Measurements from ENCODE around the gene ITGB5.

ITGB5 gene

GRCh38 chr3:124802702-124803101 lies 84.5 kb downstream of the ITGB5 start:
- DNase-seq (ENCODE audit: low read depth in 2 of 2): no peak
- no peak overlapping the region for H3K4me3 ChIP-seq (replicated peaks in 1 of 2; ENCODE audit: low read depth in 2 of 2, low read length in 2 of 2)
- TF ChIP-seq CTCF (IDR thresholded peaks at IDR 0.05; ENCODE audit: low read depth, low read length): no peak

- H3K4me3 ChIP-seq (replicated peaks in 1 of 2; ENCODE audit: low read depth in 2 of 2, low read length in 2 of 2): no peak overlapping the region
- no peak for DNase-seq (ENCODE audit: low read depth in 2 of 2)
- TF ChIP-seq CTCF (IDR thresholded peaks at IDR 0.05; ENCODE audit: low read depth, low read length): no peak
Observed at GRCh38 chr3:124802061-124802698, 85.0 kb downstream of the ITGB5 start.

- DNase-seq (ENCODE audit: low read depth in 2 of 2): peak in 1 of 2 donors; percentile 91
- H3K4me3 ChIP-seq (replicated peaks in 1 of 2; ENCODE audit: low read depth in 2 of 2, low read length in 2 of 2): no peak overlapping the region
- TF ChIP-seq CTCF (IDR thresholded peaks at IDR 0.05; ENCODE audit: low read depth, low read length): no peak
Observed at GRCh38 chr3:124800511-124801258, 86.5 kb downstream of the ITGB5 start.

- H3K4me3 ChIP-seq (replicated peaks in 1 of 2; ENCODE audit: low read depth in 2 of 2, low read length in 2 of 2): no peak overlapping the region
- TF ChIP-seq CTCF (IDR thresholded peaks at IDR 0.05; ENCODE audit: low read depth, low read length): no peak
- no peak for DNase-seq (ENCODE audit: low read depth in 2 of 2)
Observed at GRCh38 chr3:124800076-124800475, 87.1 kb downstream of the ITGB5 start.

- no peak for TF ChIP-seq CTCF (IDR thresholded peaks at IDR 0.05; ENCODE audit: low read depth, low read length)
- no peak for DNase-seq (ENCODE audit: low read depth in 2 of 2)
- H3K4me3 ChIP-seq (replicated peaks in 1 of 2; ENCODE audit: low read depth in 2 of 2, low read length in 2 of 2): no peak overlapping the region
Observed at GRCh38 chr3:124799676-124800075, 87.5 kb downstream of the ITGB5 start.

GRCh38 chr3:124797426-124797945 lies 89.7 kb downstream of the ITGB5 start:
- no peak overlapping the region for H3K4me3 ChIP-seq (replicated peaks in 1 of 2; ENCODE audit: low read depth in 2 of 2, low read length in 2 of 2)
- TF ChIP-seq CTCF (IDR thresholded peaks at IDR 0.05; ENCODE audit: low read depth, low read length): no peak
- no peak for DNase-seq (ENCODE audit: low read depth in 2 of 2)

Measured in cardiac fibroblast (primary cell).